ENCODE measurements around the gene FHOD3.

The FHOD3 gene

GRCh38 chr18:36567800-36568199, 270.3 kb downstream of the FHOD3 start:
- no peak for DNase-seq

GRCh38 chr18:36568487-36568886, 271.0 kb downstream of the FHOD3 start:
- no peak for DNase-seq

GRCh38 chr18:36572135-36572856, 274.8 kb downstream of the FHOD3 start:
- no peak for DNase-seq

- no peak for DNase-seq
Measured at GRCh38 chr18:36576339-36576738, 278.8 kb downstream of the FHOD3 start.

- DNase-seq = no peak
Measured at GRCh38 chr18:36578871-36579710, 281.6 kb downstream of the FHOD3 start.

GRCh38 chr18:36580266-36580665, 282.8 kb downstream of the FHOD3 start:
- no peak for DNase-seq

GRCh38 chr18:36580874-36581750, 283.6 kb downstream of the FHOD3 start:
- DNase-seq = no peak

- no peak for DNase-seq
Measured at GRCh38 chr18:36582988-36583745, 285.7 kb downstream of the FHOD3 start.

- no peak for DNase-seq
Measured at GRCh38 chr18:36589857-36590543, 292.5 kb downstream of the FHOD3 start.

- no peak for DNase-seq
Measured at GRCh38 chr18:36590621-36591580, 293.4 kb downstream of the FHOD3 start.

- no peak for DNase-seq
Measured at GRCh38 chr18:36592282-36592681, 294.8 kb downstream of the FHOD3 start.

GRCh38 chr18:36593001-36593400, 295.5 kb downstream of the FHOD3 start:
- DNase-seq = no peak

GRCh38 chr18:36593641-36594040, 296.1 kb downstream of the FHOD3 start:
- DNase-seq = no peak

GRCh38 chr18:36594621-36595020, 297.1 kb downstream of the FHOD3 start:
- no peak for DNase-seq

GRCh38 chr18:36595046-36595817, 297.7 kb downstream of the FHOD3 start:
- no peak for DNase-seq

- DNase-seq = no peak
Measured at GRCh38 chr18:36595818-36596215, 298.3 kb downstream of the FHOD3 start.

- no peak for DNase-seq
Measured at GRCh38 chr18:36597636-36598035, 300.1 kb downstream of the FHOD3 start.

- no peak for DNase-seq
Measured at GRCh38 chr18:36600548-36600947, 303.0 kb downstream of the FHOD3 start.

- no peak for DNase-seq
Measured at GRCh38 chr18:36601316-36601715, 303.8 kb downstream of the FHOD3 start.

- no peak for DNase-seq
Measured at GRCh38 chr18:36602071-36602470, 304.6 kb downstream of the FHOD3 start.

Measured in activated naive CD4-positive, alpha-beta T cell treated with anti-CD3 and anti-CD28 coated beads, Interleukin-2, amount 50 U/mL, for 16 hours (primary cell).